ENCODE results near the gene TCF3. TPM values are rescaled to one million over a fixed set of nuclear protein-coding genes. Genes with fewer than 3 reads are reported as not detected.

Gene TCF3
- polyA plus RNA-seq, 3 donors, result 23.3 to 28.8 (median 26.2) TPM

- 94 to 98% (median 95%) methylated on average over 23 to 26 of the region's 26 CpGs for WGBS, 3 donors
Measured at GRCh38 chr19:1619094-1619439, 33.3 kb downstream of the TCF3 start.

DNA sequence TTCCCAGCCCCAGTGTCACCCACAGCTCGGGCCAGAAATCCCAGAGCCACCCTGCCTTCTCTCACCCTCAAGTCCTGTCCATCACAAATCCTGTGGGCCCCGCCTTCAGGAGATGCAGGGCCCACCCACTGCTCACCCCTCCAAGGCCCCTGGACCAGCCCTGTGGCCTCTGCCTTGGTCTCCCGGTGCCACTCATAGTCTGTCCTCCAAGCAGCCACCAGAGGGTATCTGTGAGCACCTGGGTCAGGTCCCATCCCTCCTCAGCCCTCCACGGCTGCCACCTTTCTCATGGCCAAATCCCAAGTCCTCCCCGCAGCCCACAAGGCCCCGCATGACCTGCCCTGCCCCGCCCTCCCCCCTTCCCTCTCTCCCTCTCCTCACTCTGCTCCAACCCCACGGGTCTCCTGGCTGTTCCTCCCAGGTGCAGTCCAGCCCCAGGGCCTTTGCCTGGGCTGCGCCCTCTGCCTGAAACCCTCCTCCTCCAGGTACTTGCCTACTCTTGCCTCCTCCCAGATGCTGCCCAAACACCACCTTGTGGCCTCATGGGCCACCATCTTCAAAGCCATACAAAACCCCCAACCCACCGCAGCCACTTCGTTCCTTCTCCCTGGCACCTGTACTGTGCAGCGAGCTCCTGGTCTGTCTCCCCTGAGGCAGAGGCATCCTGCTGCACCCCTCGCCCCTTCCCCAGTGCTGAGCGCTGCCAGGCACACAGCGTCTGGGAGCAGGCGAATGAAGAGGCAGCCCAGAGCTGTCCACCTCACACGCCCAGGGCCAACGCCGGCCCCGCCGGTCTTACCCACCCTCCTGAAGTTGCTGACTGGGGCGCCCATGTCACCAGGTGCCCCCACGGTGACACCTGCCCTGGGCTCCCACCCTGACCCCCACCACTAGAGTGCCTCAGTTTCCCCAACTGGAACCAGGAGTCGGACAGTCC, 34.0 kb downstream of the TCF3 start:
- WGBS, 3 donors, result 78 to 92% (median 89%) methylated on average over 23 to 24 of the region's 24 CpGs
- H3K27ac ChIP-seq (ENCODE audit: low read depth, low read length), result no peak overlapping the region

More at GRCh38 chr19:1619094-1619439, 33.3 kb downstream of the TCF3 start:
- no peak overlapping the region for H3K27ac ChIP-seq (ENCODE audit: low read depth, low read length)

DNA sequence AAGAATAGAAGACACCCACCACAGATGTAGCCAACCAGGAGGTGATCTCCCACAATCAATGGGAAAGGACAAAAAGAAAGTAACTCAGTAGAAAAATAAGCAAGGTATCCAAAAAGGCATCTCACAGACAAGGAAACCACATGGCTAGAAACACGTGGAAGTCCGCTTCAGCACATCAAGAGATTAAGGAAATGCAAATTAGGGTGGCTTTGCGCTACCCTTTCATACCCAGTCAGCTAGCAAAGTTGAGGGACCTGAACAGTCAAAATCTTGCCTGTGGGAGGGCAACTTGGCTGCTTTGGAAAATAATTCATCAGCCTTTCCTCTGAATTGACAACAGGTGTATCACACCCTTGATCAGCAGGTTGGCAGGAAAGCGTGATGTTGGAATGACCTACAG, 35.5 kb downstream of the TCF3 start:
- H3K27ac ChIP-seq (ENCODE audit: low read depth, low read length), result no peak overlapping the region
- 66 to 72% (median 70%) methylated on average over 4 of the region's 4 CpGs for WGBS, 3 donors

DNA sequence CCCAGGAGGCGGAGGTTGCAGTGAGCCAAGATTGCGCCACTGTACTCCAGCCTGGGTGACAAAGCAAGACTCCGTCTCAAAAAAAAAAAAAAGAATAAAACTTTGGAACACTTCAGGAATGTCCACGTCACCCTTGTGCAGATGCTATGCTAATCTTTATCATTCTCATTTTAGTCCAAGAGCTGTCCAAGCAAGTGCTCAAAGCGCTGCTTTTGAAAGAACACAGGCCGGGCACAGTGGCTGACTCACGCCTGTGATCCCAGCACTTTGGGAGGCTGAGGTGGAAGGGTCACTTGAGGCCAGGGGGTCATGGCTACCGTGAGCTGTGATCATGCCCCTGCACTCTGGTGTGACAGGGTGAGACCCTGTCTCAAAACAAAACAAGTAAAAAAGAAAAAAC, 36.0 kb downstream of the TCF3 start:
- no peak overlapping the region for H3K27ac ChIP-seq (ENCODE audit: low read depth, low read length)
- WGBS, 3 donors, result 83 to 88% (median 86%) methylated on average over 8 of the region's 8 CpGs

GRCh38 chr19:1615156-1615765, 37.2 kb downstream of the TCF3 start:
- WGBS, 3 donors, result 89 to 93% (median 92%) methylated on average over 36 to 41 of the region's 41 CpGs
- H3K27ac ChIP-seq (ENCODE audit: low read depth, low read length), result no peak overlapping the region

- H3K27ac ChIP-seq (ENCODE audit: low read depth, low read length), result no peak overlapping the region
- 91 to 93% (median 92%) methylated on average over 28 to 32 of the region's 32 CpGs for WGBS, 3 donors
Measured at GRCh38 chr19:1613808-1614570, 38.4 kb downstream of the TCF3 start.

DNA sequence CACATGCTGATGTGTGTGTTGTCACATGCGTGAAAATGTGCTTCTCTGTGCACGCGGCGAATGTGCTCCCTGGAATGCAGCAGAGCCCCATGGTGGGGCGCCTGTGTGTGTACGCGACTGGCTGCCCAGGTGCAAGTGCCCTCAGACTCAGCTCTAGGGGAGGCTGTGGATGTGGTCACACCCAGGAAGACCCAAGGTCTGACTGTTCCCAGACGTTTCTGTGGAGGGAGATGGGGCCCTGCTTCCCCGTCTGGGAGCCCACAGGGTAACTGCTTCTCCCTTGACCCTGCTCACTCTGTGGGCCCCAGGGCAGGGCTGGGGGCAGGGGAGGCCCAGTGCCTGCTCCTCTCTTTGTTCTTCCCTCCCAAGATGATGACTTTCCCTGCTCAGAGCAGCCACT, 39.3 kb downstream of the TCF3 start:
- no peak overlapping the region for H3K27ac ChIP-seq (ENCODE audit: low read depth, low read length)
- 81 to 83% (median 83%) methylated on average over 9 of the region's 9 CpGs for WGBS, 3 donors

- 93 to 94% (median 94%) methylated on average over 39 of the region's 39 CpGs for WGBS, 3 donors
- H3K27ac ChIP-seq (ENCODE audit: low read depth, low read length), result no peak overlapping the region
Measured at GRCh38 chr19:1612114-1613086, 40.0 kb downstream of the TCF3 start.

DNA sequence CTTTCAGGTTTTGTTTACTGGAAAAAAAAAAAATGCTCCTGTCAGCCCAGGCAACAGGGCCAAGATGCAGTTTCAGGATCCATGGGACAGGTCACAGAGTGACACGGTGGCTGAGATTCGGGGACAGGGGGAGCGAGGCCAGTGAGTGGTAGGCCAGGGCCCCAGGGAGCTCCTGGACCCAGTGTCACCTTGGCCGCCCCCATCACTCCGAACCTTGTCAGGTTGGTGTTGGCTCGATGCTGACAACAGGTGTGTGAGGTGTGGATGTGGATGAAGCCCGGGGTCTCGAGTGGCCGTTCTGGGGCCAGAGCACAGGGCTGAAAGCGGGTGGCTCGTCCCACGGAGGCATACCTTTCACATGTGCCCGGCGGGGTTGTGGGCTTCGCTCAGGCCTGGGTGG, 41.1 kb downstream of the TCF3 start:
- no peak overlapping the region for H3K27ac ChIP-seq (ENCODE audit: low read depth, low read length)
- WGBS, 3 donors, result 92 to 94% (median 93%) methylated on average over 15 of the region's 15 CpGs

DNA sequence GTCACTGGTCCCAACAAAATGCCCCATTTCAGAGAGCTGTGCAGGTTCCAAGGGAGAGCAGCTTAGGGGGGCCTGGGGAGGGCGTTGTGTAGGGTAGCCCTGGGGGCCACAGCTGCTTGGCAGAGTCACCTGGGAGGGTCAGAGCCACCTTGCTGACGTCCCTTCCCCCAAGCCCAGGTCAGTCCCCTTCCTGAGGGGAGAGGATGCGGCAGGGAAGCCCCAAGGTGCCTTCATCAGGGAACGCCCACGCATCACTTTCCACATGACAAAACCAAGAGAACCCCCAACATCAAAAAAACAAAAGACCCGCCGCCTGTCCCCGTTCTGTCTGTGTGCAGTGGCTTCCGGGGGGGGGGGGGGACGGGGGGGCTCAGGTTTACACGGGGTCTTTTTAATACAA, 41.8 kb downstream of the TCF3 start:
- no peak overlapping the region for H3K27ac ChIP-seq (ENCODE audit: low read depth, low read length)
- 69 to 82% (median 77%) methylated on average over 11 of the region's 11 CpGs for WGBS, 3 donors

DNA sequence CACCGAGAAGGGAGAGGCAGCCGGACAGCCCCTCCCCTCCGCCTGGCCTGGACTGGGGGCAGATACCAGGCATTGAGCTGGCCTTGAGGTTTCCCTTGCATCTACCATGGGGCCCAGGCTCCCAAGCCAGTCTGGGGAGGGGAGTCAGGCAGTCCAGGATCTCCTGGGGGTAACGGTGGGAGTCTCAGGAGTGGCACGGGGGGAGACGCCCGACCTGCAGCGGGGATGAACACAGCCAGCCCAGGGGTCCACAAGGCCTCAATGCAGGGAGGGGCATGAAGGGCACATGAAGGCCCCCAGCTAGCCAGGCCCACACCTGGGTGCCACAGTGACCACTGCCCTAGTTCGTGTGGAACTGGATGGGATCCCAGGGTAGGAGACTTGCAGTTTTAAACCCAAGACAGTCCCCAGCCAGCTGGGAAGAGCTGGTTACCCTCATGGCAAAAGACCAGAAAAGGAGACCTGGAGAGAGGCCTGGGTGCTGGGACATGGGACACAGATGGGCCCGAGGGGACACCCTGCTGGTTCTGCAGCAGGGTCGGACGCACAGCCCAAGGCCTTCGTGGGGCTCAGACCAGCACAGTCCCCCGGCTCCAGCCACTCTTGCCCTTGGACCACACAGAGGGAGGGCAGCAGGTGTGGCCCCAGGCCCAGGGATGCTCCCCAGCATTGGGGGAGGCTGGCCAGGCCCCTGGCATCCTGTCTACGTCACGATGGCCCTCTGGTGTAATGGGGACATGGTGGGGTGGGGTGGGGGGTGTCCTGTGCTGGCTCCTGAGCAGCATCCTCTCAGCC, 42.5 kb downstream of the TCF3 start:
- no peak overlapping the region for H3K27ac ChIP-seq (ENCODE audit: low read depth, low read length)
- 84 to 87% (median 87%) methylated on average over 16 of the region's 16 CpGs for WGBS, 3 donors

DNA sequence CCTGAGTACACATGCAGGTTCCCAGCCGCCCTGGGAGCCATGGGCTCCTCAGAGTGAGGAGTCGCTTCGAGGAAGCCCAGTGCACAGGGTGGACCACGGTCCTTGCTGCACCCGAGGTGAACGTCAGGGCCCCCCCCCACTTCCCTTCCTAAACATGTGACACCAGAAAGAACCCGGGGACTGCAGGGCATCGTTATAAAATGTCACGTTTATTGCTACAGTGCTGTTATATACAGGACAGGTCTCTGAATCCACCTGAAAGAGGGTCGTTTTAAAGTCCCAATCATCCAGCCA, 43.4 kb downstream of the TCF3 start:
- 31 to 34% (median 32%) methylated on average over 10 of the region's 10 CpGs for WGBS, 3 donors

DNA sequence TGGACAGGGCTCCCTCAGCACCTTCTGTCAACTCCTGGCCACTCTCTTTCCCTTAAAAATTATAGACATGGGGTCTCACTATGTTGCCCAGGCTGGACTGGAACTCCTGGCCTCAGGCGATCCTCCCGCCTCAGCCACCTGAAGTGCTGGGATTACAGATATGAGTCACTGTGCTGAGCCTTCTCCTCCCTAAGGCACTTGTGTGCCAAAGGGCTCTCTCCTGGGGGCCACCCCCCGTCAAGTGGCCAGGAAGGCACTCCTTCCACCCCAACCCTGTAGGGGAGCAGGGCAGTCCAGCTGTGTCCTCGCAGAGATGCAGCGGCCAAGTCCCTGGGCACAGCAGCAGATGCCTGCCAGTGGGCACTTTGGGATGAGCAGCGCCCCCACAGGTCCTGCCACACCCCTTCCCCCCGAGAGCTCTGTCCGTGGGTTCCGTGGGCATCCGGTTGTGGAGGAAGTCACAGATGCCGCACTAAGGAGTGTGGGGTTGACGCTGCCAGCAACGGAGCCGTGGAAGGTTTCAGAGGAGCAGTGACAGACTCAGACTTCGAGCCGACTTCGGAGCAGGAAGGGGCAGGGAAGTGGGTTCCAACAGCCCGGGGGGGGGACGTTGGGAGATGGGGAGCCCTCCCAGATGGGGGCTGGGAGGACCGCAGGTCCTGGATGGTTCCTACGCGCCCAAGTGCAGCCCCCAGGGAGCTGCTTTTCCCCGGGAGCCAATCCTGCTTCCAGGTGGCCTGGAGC, 43.9 kb downstream of the TCF3 start:
- no peak overlapping the region for H3K27ac ChIP-seq (ENCODE audit: low read depth, low read length)
- 36 to 47% (median 38%) methylated on average over 22 to 23 of the region's 23 CpGs for WGBS, 3 donors

More for the DNA sequence above, 43.4 kb downstream of the TCF3 start:
- no peak overlapping the region for H3K27ac ChIP-seq (ENCODE audit: low read depth, low read length)

GRCh38 chr19:1606138-1606651, 46.2 kb downstream of the TCF3 start:
- H3K27ac ChIP-seq (ENCODE audit: low read depth, low read length), result no peak overlapping the region
- 16 to 17% (median 16%) methylated on average over 16 of the region's 16 CpGs for WGBS, 3 donors

- peak within 1 kb of the TSS; percentile 52 for H3K27ac ChIP-seq (ENCODE audit: low read depth, low read length)
- WGBS, 3 donors, result 0 to 1% (median 0%) methylated on average over 60 to 79 of the region's 79 CpGs
Measured at GRCh38 chr19:1605236-1606137, 46.9 kb downstream of the TCF3 start, which contains the start of gene UQCR11. Gene UQCR11, minus strand, starts transcription at chr19:1605462. Its CDS starts 53 bp downstream, at chr19:1605409.
